SH-SY5Y (cell line): ENCODE measurements around the gene CDC34.

Source experiments
- GATA2 ChIP-seq: IDR thresholded peaks from 2 replicates; pipeline ENCODE4 v1.6.1; 2011; ENCODE audit warnings: mild to moderate bottlenecking, low read depth, low read length
- GATA3 ChIP-seq: IDR thresholded peaks from 2 replicates; pipeline ENCODE4 v1.6.1; 2011; ENCODE audit warnings: low read depth, mild to moderate bottlenecking, low read length, moderate library complexity

DNA sequence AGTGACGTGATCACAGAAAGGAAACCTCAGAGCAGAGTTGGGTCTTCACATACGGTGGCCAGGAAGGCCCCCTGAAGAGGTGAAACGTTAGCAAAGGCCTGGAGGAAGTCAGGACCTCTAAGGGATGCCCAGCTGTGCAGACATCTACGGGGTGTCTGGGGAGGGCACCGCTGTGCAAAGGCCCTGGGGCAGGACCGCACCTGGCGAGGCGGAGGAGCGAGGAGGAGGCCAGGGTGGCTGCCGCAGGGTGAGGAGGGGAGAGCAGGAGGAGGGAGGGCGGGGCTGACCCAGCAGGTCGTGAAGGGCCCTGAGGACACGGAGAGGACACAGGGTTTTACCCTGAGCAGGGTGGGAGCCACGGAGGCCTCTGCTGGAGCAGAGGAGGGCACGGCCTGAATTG lies 47.1 kb upstream of the CDC34 start:
- TF ChIP-seq GATA3 (no peak), GATA2 (no peak)
